Stimulated activated CD8-positive, alpha-beta memory T cell treated with anti-CD3 and anti-CD28 coated beads, Interleukin-15, amount 100 ng/mL, for 24 hours (primary cell): ENCODE measurements around the gene SFMBT2.
"Not testable (repeated sequence)": the region's sequence is repeated elsewhere in the genome, so short reads cannot be mapped to it uniquely, and the experiment has no call there.

ENCODE experiments used
- DNase-seq: peaks from one replicate; pipeline ENCODE4 v3.0.0-alpha.2; 2020; ENCODE audit warnings: low read depth

Gene SFMBT2

GRCh38 chr10:7184116-7184515, 226.7 kb downstream of the SFMBT2 start:
- DNase-seq, result not testable (repeated sequence)

DNA sequence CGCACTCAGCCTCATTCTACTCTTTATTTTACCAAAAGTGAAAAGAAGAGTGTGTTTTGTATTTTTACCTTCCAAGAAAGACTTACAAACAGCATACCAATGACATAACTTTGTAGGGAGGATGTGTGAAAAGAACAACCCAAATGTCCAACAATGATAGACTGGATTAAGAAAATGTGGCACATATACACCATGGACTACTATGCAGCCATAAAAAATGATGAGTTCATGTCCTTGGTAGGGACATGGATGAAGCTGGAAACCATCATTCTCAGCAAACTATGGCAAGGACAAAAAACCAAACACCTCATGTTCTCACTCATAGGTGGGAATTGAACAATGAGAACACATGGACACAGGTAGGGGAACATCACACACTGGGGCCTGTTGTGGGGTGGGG, 228.5 kb downstream of the SFMBT2 start:
- not testable (repeated sequence) for DNase-seq

GRCh38 chr10:7181420-7181819, 229.4 kb downstream of the SFMBT2 start:
- DNase-seq, result no peak

DNA sequence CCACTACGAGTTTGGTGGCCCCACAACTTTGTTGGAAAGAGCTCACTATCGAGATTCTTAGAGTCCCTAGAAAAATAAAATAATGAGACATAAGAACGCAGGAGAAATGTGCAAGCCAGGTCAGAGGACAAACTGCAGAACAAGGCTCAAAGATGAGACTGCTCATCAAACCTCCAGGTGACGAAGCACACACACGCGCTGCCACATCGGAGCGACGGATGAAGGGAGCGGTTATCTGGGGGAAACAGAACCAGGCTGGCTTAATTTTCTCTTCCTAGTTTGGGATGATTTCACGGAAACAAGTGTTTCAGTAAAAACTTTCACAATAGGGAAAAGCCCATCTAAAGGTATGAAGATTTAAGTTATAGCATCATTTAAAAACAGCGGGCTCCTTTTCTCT, 231.3 kb downstream of the SFMBT2 start:
- no peak for DNase-seq

DNA sequence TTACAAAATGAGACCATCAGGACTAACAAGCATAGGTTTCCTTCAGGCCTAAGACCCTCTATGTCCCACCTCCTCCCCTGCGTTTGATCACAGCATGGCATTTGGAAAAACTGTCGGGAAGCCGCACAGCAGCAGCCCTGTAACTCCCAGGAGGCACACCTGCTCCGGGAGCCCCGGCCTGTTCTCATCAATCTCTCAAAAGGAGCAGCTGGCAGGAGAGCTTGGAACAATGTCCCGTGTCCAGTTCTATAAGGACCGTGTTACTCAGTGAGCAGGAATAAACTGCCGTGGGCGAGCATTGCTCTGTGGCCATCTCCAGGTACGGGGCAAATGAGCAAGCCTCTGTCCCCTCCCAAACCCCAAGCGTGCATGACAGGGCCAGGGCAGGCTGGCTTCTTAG, 236.9 kb downstream of the SFMBT2 start:
- no peak for DNase-seq

- no peak for DNase-seq
Observed at GRCh38 chr10:7171825-7172224, 239.0 kb downstream of the SFMBT2 start.

GRCh38 chr10:7170626-7171322, 240.1 kb downstream of the SFMBT2 start:
- DNase-seq, result no peak

- DNase-seq, result no peak
Observed at GRCh38 chr10:7168414-7168813, 242.4 kb downstream of the SFMBT2 start.

- DNase-seq, result no peak
Observed at GRCh38 chr10:7165500-7166177, 245.2 kb downstream of the SFMBT2 start.

DNA sequence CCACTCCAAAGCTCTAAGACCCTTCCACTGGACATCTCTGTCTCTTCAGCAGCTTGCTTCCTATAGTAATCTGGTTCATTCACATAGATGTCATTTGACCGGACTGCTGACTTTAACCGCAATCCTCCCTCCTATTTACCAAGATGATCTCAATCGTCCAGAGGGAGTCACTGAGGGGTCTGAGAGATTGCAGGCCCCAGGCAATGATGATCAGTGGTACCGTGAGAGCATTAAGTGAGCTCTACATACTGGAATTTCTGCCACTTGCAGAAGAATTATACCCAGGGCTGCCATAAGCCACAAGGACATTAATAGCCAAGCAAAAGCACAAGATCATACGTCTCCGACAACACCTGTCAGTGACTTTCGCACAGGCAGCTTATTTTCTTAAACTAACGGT, 245.9 kb downstream of the SFMBT2 start:
- DNase-seq, result no peak

- DNase-seq, result no peak
Observed at GRCh38 chr10:7162331-7162730, 248.5 kb downstream of the SFMBT2 start.

- no peak for DNase-seq
Observed at GRCh38 chr10:7161484-7162250, 249.2 kb downstream of the SFMBT2 start.

DNA sequence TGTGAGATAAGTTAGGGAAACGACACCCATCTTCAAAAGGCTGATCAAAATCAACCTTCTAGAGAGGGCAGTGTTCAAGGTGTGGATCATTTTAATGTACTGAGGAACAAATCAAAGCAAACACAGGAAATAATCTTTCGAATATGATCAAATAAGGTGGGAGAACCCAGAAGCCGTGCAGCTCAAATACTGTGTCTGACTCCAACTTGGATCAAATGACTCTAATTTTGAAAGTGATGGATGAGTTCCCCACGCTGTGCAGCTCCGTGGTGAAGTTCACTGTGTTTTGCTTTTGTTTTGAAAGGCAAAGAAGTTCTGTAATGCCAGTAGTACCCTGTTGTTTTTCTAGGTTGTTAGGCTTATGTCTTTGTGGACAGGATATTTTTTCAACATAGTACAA, 250.9 kb downstream of the SFMBT2 start:
- no peak for DNase-seq

- DNase-seq, result no peak
Observed at GRCh38 chr10:7159517-7159916, 251.3 kb downstream of the SFMBT2 start.

DNA sequence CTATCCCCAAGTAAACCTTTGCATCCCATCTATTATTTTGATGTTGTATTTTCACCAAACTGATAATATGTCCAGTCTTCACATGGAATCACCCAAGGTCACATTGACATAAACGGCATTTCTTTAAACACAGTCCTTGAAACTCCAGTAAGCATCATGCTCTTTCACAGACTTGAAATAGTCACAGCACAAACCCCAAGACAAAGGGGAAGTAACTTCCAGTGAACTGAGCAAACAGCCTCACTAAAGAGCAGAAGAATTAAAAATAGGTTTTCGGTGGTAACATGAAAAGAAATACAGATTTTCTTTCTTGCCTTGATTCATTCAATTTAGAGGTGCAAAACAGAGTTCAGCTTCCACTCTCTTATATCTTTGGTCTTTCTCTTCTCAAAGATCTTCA, 253.7 kb downstream of the SFMBT2 start:
- no peak for DNase-seq

DNA sequence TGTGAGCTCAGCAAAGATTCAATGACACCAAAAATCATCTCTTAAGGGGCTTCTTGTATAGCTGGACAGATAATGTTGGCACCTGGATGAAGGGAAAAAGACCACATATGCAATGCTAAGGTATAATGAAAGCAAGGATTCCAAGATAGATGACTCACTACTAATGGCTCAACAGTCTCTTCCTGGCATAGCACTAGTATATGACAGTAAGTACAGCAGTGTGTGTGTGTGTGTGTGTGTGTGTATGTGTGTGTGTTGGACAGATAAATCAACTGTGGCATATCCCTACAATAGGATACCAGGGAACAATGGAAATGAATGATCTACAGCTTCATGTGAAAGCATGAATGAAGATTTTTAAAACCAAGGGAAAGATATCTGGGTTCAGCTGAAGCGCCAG, 257.1 kb downstream of the SFMBT2 start:
- no peak for DNase-seq

GRCh38 chr10:7152982-7153381, 257.9 kb downstream of the SFMBT2 start:
- DNase-seq, result no peak

- DNase-seq, result no peak
Observed at GRCh38 chr10:7152341-7152740, 258.5 kb downstream of the SFMBT2 start.

GRCh38 chr10:7151538-7151937, 259.3 kb downstream of the SFMBT2 start:
- no peak for DNase-seq

DNA sequence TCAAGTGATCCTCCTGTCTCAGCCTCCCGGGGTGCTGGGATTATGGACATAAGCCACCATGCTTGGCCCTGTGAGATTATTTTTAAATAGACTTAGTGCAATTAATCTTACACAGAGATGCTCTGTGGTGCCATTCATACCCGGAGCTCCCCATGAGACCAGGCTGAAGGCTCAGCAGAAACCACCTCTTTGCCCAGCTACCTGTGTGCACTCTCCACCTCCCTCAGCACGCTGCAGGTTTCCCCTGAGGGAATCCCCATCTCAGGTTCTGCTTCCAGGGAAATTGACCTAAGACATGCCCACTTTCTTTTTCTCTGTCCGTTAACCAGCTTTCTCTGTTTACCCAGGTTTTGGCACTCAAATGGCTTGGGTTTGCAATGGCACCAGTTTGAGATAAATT, 260.5 kb downstream of the SFMBT2 start:
- DNase-seq, result no peak

DNA sequence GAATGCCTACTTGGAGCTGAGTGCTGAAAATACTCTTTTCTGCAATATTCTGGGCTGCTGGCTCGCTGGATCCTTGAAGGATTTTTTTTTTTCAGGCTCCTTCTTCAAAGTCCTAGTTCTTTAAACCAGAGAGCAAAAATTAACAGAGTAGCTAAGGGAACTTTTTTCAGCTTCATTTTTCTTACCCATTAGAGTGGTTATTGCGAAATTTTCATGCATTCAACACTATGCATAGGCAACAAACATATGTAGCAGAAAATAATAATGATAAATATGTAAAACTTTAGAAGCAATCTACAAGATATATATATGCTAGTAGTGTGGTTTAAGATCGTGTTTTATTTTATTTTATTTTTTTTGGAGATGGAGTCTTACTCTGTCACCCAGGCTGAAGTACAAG, 264.6 kb downstream of the SFMBT2 start:
- DNase-seq, result no peak

GRCh38 chr10:7136016-7136415, 274.8 kb downstream of the SFMBT2 start:
- no peak for DNase-seq

DNA sequence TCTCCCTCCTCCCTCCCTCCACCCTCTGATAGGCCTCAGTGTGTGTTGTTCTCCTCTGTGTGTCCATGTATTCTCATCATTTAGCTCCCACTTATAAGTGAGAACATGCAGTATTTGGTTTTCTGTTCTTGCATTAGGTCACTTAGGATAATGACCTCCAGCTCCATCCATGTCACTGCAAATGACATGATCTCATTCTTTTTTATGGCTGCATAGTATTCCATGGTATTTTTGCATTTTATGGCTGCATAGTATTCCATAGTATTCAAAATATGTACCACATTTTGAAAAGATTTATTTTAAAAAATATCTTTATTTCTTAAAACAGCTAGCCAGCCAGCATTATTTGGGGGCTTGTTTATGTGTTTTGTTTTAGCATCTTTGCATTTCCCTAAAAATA, 275.6 kb downstream of the SFMBT2 start:
- no peak for DNase-seq
